IPS DF 4.7 (cell line): ENCODE data around the gene GPR162.

ENCODE experiments used
- DNase-seq: peaks from one replicate; pipeline ENCODE4 v3.0.0-alpha.2; 2013; ENCODE audit warnings: low spot score; ENCODE audit errors: extremely low read depth

GPR162 gene

DNA sequence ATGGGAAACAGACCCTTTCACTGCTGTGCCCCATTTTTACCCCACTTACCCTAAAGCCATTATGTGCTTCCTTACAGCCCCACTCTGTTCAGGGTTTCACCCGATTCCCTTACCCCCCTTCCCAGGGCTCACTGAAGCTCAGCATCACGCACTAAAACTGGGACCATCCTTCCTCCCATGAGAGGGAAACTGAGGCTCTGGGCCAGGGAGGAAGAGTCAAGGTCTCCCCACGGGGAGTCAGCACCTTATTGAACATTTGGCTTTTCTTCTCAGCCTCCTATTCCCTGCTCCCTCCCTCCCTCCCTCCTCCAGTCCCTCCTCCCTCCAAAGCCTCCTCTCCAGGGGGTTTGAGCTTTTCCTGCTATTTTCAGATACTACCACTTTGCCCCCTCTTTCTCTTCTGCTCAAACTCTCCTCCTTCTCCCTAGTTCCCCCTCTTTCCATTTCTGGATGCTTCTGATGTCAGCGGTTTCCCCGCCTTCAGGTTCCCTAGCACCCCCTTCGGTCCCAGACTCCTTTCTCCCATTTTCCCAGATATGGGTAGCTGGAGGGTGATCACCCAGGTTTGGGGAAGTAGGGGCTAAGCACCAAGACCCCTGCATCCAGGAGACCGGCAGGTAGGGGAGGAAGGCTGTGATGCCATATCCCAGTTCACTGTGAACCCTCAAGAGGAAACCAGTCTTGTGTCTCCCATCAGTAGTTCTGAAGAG, 960 bp downstream of the GPR162 start:
- DNase-seq: no peak

DNA sequence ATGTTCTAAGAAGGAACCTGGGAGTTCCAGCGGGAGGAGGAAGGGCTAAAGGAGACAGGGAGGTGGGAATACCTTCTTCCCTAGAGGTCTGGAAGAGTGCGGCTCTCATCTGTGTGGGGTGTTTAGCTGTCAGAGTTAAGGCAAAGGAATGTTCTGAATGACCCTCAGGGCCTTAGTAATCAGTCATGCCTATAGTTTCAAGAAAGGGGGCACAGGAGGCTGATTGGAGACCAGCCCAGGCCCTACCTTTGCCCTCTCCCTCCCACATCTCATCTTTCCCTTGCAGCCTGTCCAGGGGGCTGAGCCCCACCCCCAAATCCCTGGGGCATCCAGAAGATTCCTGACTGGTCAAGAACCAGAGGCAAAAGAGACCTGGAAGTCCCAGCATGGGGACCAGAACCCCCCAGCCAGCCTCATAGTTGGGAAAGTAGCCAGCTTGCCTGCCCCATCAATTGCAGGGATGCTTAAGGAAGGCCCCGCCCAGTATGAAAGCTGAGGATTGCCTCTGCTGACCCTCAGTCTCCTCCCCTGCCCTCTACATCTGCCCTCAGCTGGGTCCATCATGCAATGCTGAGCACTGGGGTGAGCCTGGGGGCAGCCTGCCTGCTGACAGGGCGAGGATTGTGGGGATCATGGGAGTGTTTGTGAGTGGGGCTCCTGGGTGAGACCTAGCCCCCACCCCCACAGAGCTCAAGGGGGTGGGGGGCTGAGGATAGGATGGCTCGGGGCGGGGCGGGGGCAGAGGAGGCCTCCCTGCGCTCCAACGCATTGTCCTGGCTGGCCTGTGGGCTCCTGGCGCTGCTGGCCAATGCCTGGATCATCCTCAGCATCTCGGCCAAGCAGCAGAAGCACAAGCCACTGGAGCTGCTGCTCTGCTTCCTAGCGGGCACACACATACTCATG, 1.8 kb downstream of the GPR162 start:
- no peak for DNase-seq

DNA sequence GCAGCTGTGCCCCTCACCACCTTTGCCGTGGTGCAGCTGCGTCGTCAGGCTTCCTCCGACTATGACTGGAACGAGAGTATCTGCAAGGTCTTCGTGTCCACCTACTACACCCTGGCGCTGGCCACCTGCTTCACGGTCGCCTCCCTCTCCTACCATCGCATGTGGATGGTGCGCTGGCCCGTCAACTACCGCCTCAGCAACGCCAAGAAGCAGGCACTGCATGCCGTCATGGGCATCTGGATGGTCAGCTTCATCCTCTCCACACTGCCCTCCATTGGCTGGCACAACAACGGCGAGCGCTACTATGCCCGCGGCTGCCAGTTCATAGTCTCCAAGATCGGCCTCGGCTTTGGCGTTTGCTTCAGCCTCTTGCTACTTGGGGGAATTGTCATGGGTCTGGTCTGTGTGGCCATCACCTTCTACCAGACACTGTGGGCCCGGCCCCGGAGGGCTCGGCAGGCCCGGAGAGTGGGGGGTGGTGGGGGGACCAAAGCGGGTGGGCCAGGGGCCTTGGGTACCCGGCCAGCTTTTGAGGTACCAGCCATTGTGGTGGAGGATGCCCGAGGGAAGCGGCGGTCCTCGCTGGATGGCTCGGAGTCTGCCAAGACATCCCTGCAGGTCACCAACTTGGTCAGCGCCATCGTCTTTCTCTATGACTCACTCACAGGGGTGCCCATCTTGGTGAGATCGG, 2.6 kb downstream of the GPR162 start:
- DNase-seq: no peak

DNA sequence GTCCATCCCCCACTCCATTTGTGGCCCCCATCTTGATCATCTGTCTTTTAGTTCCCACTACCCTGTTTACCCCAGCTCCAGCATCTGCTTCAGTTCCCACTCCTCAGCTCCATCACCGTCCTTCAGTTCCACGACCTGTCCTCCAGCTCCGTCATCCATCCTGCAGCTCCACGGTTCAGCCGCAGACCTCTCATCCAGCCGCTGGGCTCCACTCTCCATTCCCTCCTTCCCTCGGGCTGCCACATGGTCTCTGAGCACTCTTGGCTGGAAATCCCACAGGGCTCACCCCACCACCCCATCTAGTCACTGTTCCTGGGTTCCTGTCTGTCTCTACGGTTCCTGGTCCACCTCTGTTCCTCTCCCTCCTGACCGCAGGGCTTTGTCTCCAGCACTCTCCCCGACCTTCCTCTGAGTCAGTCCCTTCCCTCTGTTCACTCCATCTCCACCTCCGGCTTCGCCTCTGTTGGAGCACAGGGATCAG, 3.3 kb downstream of the GPR162 start:
- no peak for DNase-seq

DNA sequence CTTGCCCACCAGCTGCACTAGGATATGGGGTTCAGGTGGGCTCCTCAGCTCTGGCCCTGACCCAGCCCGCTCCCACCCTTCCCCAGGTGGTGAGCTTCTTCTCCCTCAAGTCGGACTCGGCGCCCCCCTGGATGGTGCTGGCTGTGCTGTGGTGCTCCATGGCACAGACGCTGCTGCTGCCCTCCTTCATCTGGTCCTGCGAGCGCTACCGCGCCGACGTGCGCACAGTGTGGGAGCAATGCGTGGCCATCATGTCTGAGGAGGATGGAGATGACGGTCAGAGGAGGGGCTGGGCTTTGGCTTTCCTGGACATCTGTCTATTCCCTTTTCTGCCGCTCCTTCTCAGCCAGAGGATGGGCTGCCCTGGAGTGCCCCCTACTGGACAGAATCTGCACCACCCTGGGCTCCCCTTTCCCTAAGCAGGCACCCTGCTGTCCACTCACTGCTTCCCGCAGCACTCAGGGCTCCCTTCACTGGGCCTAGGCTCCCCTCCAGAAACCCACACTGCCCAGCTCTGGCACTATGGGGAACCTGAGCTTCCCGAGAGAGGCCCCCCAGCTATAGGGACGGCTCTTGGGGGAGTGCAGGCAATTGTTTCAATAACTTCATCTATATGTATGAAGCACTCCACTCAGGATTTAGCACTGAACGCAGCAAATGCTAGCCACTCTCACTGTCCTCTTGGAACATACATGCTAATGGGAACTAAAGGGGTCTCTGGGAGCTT, 3.9 kb downstream of the GPR162 start:
- DNase-seq: no peak

DNA sequence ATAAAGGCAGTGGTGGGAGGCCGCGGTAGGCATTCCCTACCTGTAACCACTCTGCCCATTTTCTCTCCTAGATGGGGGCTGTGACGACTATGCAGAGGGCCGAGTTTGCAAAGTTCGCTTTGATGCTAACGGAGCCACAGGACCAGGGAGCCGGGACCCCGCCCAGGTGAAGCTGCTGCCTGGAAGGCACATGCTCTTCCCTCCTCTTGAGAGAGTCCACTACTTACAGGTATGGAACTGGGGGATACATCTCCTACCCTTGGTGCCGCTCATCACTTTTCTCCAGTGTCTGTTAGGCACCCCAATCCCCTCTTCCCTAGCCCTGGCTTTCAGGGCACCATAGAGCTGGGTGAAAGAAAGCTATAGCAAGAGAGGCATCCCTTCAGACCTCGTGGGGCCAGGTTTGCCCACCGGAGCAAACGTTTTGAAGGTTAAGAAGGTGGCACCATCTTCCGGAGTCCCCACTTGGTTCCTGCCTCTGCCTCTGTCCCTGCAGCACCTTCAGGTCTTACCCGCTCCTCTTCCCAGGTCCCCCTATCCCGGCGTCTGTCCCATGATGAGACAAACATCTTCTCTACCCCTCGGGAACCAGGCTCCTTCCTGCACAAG, 4.6 kb downstream of the GPR162 start:
- DNase-seq: no peak

DNA sequence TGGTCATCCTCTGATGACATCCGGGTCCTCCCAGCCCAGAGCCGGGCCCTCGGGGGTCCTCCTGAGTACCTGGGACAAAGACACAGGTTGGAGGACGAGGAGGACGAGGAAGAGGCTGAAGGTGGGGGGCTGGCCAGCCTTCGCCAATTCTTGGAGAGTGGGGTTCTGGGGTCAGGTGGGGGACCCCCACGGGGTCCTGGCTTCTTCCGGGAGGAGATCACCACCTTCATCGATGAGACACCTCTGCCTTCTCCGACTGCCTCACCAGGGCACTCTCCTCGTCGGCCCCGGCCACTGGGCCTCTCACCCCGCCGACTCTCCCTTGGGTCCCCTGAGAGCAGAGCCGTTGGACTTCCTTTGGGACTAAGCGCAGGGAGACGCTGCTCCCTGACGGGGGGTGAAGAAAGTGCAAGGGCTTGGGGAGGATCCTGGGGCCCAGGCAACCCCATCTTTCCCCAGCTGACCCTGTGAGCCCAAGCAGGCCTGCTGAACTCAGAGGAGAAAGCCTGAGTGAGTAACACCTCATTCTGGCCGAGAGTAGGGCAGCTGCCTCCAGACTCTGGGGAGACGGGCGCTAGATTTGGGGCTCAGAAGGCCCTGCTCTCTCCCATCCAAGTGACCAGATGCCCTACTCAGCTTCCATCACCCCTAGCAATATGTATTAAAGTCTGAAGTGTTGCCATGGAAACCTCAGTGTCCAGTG, 5.3 kb downstream of the GPR162 start:
- DNase-seq: no peak

DNA sequence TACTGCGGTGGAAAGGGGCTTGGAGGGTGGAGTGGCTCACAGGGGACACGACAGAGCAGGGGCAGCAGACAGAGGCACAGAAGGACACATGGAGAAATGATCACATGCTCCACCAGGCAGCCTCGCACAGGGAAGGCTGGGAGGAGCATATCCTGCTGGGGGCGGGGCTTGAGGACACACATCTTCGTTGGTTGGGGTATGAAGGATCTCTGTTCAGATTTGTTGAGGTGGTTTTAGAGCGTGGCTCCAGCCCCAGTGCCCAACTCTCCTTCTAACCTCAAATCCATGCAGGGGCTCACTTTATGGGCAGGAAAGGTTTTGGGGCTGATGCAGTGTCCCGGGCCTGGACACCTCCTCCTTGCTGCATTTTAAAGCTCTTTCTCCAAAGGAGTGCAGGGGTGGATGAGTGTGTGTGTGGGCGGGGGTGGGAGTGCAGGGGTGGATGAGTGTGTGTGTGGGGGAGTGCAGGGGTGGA, 5.9 kb downstream of the GPR162 start:
- DNase-seq: no peak

DNA sequence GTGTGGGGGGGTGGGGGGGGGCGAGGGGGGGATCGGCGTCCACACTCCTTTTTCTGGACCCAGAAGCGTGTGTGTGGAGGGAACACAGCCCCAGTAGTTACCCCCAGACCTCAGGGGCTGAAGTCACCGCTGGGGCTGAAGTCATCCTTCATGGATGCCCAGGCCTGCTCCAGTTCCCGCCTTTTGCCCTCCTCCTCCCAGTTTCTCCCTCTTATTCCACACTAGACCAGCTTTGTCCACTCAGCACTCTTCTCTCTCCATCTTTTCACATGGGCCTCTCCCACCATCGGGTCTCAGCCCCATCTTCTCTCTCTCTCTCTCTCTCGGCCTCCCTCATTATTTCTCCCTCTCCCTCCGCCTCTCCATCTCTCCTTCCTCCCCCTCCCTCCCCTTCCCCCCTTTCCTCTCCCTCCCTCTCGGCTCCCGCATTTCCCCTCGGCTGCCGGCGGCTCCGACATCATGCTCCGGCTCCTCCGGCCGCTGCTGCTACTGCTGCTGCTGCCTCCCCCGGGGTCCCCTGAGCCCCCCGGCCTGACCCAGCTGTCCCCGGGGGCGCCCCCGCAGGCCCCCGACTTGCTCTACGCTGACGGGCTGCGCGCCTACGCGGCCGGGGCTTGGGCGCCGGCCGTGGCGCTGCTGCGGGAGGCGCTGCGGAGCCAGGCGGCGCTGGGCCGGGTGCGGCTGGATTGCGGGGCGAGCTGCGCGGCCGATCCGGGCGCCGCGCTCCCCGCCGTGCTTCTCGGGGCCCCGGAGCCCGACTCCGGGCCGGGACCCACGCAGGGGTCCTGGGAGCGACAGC, 6.6 kb downstream of the GPR162 start, which contains the start of gene P3H3:
Gene P3H3, plus strand, starts transcription at position 426 of the 799 bp plus-strand sequence. Its CDS starts 34 bp downstream, at position 460.
- DNase-seq: no peak

DNA sequence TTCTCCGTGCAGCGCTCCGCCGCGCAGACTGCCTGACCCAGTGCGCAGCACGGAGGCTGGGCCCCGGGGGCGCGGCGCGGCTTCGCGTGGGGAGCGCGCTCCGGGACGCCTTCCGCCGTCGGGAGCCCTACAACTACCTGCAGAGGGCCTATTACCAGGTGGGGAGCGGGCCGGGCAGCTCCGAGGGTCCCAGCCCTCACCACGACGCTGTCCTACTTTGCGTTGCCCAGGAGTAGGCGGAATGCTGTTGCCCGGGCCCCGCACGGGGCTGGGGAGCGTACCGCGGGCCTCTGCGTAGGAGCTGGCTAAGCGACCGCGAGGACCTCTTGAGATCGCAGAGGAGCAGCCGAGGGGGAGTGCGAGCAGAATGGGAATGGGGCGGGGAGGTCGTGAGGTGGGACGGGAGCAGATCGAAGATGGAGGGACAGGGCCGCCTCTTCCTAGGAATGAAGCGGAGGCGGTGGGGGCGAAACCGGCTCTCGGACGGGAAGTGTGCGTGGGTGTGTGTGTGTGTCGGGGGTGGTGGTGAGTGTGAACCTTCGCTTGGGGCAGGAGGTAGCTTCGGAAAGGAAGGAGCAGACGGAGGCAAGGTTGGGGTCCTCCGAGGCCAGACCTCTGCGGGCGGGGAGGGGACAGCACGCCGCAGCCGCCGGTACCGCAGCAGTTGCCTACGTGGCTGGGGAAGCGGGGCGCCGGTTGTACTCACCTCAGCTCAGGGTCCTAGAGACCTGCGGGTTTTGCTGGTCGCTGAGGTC, 7.3 kb downstream of the GPR162 start:
- no peak for DNase-seq

DNA sequence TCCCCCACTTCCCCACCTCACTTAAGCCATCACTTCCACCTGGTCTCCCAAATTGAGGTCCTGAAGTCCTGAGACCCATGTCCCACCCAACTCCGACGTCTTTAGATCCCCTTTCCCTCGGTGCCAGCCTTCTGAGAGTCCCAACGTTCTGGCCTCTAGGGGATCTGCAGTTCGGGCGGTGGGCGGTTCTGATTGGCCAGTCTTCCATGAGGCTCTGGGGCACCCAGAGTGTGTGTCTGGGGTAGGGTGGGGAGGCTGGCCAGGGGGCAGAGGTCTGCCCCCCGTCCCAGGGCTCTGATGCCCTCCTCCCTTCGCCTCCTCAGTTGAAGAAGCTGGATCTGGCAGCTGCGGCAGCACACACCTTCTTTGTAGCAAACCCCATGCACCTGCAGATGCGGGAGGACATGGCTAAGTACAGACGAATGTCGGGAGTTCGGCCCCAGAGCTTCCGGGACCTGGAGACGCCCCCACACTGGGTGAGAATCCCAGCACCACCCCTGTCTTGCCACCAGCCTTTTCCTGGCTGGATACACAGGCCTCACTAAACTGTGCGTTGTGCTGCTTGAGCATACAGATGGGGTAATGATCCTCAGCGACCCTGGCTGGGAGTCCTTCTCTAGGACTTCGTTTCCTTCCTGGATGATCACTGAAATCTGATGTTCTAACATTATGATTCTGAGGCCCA, 8.1 kb downstream of the GPR162 start:
- DNase-seq: no peak

DNA sequence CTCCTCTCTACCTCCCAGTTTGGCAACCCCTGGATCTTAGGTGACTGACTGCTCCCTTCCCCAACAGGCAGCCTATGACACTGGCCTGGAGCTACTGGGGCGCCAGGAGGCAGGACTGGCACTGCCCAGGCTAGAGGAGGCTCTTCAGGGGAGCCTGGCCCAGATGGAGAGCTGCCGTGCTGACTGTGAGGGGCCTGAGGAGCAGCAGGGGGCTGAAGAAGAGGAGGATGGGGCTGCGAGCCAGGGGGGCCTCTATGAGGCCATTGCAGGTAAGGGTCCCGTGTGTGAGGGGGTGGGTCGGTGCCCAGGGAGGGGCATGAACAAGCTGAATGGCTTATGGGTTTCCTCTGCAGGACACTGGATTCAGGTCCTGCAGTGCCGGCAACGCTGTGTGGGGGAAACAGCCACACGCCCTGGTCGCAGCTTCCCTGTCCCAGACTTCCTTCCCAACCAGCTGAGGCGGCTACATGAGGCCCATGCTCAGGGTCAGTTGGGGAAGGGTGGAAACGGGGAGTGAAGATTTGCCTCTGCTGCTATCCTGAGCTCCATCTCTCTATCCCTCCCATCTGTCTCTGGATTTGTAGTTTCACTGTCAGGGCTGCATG, 8.8 kb downstream of the GPR162 start:
- DNase-seq: no peak

DNA sequence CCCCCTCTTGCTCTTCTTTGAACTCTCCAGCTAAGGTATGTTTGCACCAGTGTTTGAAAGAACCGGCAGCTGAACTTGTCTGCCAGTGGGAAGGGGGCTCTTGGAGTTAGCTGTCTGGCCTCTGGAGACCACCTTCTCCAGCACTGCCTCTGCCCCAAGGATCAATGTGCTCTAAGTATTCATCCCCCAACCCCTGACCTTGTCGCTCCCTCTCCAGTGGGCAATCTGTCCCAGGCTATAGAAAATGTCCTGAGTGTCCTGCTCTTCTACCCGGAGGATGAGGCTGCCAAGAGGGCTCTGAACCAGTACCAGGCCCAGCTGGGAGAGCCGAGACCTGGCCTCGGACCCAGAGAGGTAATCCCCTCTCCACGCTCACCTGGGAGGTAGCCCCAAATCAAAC, 9.4 kb downstream of the GPR162 start:
- DNase-seq: no peak

DNA sequence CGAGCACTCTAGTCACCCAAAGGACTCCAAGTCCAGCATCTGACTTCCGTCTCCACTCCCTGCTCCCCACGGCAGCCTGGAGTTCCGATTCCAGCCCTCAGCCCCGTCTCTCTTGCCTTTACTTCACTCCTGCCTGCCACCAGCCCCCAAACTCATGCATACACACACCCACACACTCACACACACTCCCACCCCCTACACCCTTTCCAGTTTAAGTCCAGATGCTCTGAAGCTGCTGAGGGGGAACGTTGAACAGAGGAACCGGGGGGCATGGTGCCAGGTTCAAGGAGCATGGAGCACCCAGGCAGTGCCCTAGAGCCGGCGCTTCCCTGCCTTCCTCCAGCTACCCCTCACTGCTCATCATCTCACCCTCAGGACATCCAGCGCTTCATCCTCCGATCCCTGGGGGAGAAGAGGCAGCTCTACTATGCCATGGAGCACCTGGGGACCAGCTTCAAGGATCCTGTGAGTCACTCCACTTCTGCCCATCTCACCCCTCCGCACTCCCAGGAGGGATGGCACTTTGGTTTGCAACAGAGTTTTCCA, 9.9 kb downstream of the GPR162 start:
- DNase-seq: no peak

DNA sequence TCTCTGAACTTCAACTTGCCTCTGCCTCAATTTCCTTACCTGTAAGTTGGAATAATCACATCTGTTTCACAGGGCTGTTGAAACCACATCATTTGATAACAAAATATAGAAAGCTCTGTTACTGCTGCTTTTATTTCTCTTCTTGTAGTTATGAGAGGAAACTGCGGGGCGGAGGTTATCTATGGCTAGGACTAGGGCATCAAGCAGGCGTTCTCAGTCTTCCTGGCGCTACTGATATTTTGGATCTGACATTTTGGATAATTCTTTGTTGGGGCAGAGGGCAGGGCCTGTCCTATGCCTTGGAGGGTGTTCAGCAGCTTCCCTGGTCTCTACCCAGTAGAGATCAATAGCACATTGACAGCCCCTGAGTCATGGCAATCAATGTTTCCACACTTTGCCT, 10.5 kb downstream of the GPR162 start:
- no peak for DNase-seq

DNA sequence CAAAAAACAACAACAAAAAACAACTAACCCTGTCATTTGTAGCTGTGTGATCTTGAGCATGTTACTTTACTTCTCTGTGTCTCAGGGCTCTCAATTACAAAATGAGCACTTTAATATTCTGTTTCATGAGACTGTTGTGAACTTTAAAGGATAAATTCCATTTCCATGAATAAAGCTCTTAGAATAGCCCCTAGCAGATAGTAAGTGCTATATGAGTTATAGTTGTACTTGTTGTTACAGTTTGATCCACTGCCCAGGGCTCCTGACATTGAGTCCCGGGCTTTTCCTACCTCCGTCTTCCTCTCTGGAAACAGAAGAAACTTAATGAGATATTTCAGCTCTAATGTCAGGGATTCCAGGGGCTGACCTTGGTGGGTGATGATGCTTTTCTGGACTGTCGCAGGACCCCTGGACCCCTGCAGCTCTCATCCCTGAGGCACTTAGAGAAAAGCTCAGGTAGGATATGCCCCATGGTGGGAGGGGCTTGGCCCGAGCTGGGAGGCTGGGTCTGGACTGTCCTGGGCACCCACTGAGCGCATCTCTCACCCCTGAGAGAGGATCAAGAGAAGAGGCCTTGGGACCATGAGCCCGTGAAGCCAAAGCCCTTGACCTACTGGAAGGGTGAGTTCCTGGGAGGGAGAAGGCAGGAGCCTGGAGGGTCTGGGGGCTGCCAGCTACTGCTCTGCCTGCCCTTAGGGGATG, 11.7 kb downstream of the GPR162 start:
- DNase-seq: no peak

DNA sequence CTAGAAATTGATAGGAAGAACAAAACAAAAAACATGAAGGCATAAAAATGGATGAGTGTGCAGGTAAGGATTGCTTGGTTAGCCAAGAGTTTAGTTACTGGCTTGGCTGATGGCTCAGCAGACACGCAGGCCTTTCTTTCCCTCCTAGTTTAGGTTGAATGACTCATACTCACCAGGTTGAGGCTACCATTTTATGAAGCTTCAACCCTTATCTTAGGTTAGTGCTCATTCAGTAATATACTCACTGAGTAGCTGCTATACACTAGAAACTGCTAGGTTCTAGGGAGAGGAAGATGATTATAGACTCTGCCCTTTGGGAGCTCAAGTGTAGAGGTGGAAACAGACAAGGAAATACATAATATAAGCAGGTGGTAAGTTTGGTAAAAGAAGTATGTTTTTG, 12.6 kb downstream of the GPR162 start:
- no peak for DNase-seq
